Left forelimb (tissue), 1 donor: Measurements from ENCODE around the gene NEURL1B.
A peak's percentile ranks its signal among the peaks of the same experiment; 100 is the strongest.

Source experiments
- DNase-seq: peaks from one replicate; pipeline ENCODE4 v3.0.0-alpha.2; 2018; ENCODE audit warnings: low spot score

Gene NEURL1B

GRCh38 chr5:172608773-172609172 is 32.3 kb upstream of the NEURL1B start:
- DNase-seq, result no peak

- no peak for DNase-seq
Measured at GRCh38 chr5:172610643-172611042, 30.4 kb upstream of the NEURL1B start.

- no peak for DNase-seq
Measured at GRCh38 chr5:172611913-172612312, 29.1 kb upstream of the NEURL1B start.

GRCh38 chr5:172612771-172613170 is 28.3 kb upstream of the NEURL1B start:
- no peak for DNase-seq

GRCh38 chr5:172616136-172616535 is 24.9 kb upstream of the NEURL1B start:
- DNase-seq, result no peak

- DNase-seq, result no peak
Measured at GRCh38 chr5:172616730-172617129, 24.3 kb upstream of the NEURL1B start.

- no peak for DNase-seq
Measured at GRCh38 chr5:172617817-172618216, 23.2 kb upstream of the NEURL1B start.

GRCh38 chr5:172618574-172619365 is 22.3 kb upstream of the NEURL1B start:
- no peak for DNase-seq

- DNase-seq, result no peak
Measured at GRCh38 chr5:172620506-172620905, 20.6 kb upstream of the NEURL1B start.

GRCh38 chr5:172622091-172623046 is 18.7 kb upstream of the NEURL1B start:
- no peak for DNase-seq

GRCh38 chr5:172623313-172623980 is 17.6 kb upstream of the NEURL1B start:
- DNase-seq, result no peak

- no peak for DNase-seq
Measured at GRCh38 chr5:172624083-172624995, 16.7 kb upstream of the NEURL1B start.

GRCh38 chr5:172624996-172625964 is 15.8 kb upstream of the NEURL1B start:
- DNase-seq, result no peak

GRCh38 chr5:172626031-172626581 is 15.0 kb upstream of the NEURL1B start:
- DNase-seq, result no peak

- DNase-seq, result no peak
Measured at GRCh38 chr5:172630082-172630481, 11.0 kb upstream of the NEURL1B start.

GRCh38 chr5:172630482-172630881 is 10.6 kb upstream of the NEURL1B start:
- peak; percentile 36 for DNase-seq

- no peak for DNase-seq
Measured at GRCh38 chr5:172630986-172631385, 10.1 kb upstream of the NEURL1B start.

GRCh38 chr5:172632346-172633092 is 8.5 kb upstream of the NEURL1B start:
- peak; percentile 30 for DNase-seq

GRCh38 chr5:172633403-172633970 is 7.6 kb upstream of the NEURL1B start:
- peak; percentile 36 for DNase-seq
